ENCODE data around the gene MTURN.

MTURN gene

DNA sequence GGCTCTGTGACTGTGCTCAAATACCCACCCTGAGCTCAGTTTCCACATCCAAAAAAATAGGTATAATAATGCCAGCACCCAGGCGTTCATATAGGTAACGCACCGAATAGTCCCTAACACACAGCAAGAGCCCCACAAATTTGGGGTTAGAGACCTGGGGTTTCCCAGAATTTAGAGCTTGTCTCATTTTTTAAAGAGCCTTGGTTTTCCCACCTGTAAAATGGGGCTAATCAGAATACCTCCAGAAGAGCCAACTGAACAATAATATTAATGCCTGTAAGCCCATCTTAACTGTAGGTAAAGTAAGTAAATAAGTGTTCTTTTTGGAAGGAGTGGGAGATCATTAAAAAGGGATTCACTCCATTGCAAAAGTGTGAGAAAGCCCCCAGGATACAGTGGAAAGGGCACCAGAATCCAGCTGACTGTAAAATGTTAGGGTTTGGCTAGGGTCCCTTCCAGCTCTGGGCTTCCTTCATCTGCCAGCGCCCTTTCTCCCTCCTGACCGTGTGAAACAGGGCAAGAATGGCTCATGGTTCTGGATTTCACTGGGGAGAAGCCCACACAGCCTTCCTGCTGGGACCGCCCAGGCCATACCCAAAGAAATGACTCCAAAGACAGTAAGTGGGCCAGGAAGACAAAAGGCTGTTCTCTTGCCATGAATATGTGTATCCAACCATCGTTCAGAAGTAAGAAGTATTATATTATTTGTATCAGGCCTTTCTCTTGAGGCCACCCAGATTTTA is 2.1 kb downstream of the MTURN start:
- DNase-seq = no peak

DNA sequence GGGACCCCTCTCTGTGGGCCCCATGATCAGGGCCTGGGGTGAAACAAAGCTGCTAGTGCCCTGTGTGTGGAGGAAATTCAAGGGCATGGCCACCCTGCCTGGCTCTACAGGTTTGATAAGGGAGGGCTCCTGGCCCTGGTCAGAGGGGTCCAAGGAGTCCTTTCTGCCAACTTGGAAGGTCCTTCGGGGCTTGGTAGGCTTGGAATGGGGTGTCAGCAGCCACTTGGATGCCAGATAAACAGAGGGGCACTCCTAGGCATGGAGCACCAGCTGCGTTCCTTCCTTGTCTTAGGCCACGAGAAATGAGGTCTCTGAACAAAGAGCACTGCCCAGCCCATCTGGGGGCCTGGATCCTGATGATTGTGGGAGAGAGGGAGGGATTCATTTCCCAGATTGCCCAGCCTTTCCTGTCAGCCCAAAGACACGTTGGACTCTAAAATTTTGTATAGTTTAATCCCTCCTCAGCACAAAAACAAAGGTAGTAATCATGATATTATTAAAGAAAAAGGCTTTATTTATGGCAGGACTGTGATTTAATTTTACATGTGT is 5.1 kb downstream of the MTURN start:
- DNase-seq = no peak

DNA sequence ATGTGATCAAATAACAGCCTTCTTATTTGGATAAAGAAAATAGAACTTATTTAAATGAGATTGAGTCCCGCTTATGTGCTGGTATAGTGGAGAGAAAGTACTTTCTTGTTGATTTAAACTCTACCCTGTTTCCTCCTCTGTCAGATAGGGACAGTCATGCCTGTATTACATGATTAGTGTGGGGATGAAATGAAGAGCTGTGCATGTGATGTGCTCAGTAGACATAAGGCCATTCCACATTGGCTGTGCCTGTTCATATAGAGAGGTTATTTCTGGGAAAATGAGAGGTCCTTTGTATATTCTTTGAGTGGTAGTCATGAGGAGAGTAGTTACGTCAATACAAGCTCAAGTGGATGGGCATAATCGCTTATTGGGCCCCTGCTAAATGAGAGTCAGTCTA is 5.7 kb downstream of the MTURN start:
- DNase-seq = no peak

DNA sequence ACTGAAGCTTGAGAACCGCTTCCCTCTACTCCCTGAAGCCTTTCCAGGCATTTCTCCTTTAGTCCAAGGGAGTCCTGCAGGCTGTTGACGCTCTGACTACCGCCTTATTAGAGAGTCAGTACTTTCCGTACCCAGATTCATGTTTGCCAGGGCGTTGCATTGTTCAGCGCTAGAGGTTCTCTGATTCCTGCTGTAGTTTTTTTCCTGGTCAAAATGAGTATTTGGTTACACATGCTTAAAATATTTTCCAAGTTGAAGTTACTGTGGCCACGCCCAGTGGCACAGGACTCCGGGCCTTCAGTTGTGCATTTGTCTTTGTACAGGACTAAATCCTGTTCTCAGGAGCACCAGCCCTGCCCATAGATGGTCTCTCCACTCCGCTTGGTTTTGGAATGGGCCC is 7.9 kb downstream of the MTURN start:
- DNase-seq = no peak

DNA sequence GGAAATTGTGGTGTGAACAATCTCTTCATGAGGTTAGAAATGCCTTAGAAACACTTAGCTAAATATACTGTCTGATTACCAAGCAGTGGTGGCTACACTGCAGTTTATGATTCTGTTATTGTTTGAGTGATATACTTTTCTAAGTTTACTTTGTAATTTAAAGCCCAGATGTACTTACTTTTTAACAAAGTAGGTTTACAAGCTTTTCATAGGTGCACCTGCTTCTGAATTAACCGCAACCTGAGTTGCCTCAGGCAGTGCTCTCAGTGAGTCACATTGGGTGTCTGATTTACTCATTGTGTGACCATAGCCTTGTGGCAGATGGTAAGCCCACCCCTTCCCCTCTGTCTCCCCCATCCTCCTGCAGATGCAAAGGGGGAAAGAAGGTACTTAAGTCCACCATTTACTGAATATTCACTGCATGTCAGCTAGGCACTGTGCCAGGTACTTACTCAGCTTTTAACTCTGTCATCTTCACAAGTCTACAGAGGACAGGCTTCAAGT is 9.0 kb downstream of the MTURN start:
- DNase-seq = no peak

DNA sequence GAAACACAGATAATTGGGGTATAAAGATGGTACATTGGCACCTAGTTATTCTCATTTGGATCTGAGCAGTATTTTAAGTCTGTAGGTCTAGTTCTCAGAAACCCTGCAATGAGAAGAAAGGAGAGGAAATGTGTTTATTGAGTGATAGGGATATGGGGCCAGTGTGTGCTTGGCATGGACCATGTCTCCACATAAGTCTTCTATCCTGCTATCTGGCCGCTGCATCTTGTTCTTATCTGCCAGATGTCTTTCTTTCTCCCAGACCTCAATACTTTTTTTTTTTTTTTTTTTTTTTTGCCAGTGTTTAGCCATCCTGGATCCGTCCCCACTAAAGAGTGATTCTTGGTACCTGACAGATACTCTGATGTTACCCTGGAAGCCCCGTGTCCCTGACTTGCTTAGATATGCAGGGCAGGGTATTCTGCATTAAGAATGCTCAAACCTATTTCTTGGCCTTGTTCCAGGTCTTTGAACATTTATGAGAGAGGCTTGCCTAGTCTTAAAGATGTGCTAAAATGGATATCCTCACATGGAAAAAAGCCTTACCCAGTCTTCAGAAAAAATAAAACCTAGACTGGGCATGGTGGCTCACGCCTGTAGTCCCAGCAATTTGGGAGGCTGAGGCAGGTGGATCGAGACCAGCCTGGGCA is 10.0 kb downstream of the MTURN start:
- DNase-seq = no peak

DNA sequence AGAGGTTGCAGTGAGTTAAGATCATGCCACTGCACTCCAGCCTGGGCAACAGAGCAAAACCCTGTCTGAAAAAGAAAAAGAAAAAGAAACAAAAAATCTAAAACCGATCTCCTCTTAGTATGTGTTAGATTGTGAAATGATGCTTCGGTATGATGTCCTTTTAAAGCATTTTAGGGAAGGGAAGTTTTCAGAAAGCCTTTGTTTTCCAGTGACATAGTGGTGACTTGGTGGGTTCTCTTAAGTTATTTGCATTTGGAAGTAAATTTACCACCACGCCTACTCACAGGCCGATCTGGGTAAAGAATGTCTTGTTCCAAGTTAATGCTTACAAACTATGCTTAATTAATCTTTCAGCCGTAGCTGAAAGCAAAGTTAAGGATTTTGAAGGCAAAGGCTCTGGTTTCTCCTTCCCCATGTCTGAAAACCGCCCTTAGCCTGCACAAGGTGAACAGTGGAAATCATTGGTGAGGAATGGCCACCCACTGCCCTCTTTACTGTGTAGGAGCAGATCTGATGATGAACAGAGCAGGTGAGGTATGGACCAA is 10.7 kb downstream of the MTURN start:
- no peak for DNase-seq

DNA sequence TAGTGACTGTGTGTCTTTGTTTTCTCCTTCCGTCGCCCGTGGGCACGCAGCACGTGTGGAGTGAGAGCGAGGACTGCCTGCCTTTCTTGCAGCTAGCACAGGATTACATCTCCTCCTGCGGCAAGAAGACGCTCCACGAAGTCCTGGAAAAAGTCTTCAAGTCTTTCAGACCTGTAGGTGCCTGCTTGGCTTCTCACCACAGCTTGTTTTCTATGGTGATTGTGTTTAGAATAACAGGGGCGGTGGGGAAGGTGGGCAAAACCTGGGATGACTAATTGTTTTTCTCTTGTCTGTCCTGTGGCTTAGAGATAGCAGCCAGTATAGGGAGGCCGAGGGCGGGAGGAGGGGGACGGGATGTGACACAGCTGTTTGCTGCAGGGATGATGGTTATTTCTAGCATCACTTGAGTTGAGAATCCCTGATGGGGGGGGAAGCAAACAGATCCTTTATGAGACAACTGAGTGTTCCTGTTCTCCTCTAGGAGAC is 11.4 kb downstream of the MTURN start:
- DNase-seq = no peak

DNA sequence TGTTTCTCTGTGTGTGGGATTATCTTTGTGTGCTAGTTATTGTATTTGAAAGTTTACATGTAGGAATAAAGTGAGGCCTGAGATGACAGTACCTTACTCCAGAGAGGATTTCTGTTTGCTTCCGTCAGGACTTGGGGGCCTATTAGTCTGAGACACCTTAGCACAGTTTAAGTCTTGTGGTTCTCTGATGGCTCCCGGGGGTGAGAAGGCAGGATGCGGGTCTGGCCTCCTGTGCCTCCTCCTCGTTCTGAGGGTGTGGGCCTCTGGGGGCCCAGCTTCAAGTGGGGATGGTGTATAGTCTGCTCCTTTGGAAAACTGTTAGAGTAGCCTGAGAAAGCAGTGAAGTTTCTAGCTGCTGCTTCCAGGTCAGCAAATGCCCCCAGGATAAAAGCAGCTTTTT is 12.4 kb downstream of the MTURN start:
- no peak for DNase-seq

DNA sequence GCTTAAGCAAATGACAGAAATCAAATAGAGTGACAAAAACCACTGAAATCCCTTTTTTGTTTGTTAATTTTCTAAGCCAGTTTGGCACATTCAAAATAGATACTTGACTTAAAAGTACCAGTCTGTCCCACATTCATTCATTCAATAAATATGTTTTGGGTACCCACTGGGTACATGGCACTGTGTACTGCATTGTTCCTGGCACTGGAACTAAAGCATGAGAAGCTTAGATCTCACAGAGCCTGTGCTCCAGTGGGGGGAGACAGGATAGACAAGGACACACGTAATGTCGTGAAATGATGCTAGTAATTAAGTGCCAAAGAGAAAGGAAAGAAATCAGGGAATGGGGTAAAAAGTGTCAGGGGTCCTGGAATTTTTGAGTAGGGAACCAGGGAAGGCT is 13.0 kb downstream of the MTURN start:
- no peak for DNase-seq

DNA sequence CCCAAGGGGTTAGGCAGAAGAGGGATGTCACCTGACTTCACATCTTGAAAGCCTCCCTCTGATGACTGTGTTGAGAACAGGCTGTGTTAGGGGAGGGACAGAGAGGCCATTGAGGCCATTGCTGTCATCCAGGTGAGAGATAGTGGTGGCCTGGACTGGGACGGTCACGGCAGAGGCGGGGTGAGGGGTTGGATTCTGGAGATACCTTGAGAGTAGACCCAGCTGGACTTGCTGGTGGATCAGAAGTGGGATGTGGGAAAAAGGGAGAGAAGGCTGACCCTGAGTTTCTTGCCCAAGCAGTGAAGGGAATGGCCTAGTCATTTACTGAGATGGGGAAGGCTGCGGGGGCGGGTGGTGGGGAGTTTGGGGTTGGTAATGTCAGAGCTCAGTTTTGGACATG is 13.6 kb downstream of the MTURN start:
- no peak for DNase-seq

DNA sequence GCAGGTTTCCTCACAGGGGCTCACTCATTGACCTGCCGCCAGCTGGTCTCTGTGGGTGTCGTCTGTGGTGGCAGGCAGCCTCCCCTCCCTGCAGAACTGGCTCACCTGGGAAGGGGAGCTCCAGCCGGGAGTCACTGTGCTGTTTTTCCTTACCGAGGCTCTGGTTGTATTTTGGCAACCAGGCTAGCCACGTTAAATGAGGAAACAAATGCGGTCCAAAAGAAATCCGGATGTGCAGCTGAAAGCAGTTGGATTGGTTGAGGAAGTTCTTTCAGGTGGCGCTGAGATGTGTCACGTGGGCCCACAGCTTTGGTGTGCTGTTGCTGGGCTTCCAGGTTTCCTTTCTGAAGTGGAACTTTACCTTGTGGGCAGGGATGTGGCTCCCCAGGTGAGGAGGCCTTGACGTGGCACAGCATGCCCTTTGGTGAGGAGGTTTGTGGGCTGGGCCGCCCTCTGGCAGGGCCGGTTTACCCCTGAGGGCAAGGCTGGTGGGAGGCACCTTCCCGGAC is 14.2 kb downstream of the MTURN start:
- DNase-seq = no peak

DNA sequence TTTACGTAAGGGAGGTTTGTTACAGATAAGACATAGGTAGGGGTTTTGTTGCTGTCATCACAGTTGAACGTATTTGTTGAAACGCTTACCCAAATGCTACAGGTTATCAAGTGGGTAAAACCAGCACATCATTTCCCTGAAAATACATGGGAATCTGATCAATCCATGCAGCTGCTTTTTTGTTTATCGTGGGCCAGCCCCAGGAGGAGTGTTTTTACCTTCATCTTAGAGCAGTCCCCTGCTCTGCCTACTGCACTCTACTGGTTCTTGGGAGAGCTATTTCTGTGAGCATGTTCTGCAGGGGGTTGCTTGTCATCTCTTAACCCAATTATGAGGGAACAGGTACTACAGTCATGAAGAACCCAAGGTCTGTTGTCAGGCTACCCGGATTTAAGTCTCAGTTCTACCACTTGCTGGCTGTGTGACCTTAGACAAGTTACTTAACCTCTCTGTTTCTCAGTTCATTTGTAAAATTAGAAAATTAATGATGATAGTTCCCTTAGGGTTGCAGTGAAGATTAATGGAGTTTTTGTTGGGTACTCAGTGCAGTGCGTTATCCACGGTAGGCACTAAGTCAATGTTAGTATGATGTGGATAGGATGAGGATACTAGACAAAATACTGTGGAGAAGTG is 15.0 kb downstream of the MTURN start:
- no peak for DNase-seq

DNA sequence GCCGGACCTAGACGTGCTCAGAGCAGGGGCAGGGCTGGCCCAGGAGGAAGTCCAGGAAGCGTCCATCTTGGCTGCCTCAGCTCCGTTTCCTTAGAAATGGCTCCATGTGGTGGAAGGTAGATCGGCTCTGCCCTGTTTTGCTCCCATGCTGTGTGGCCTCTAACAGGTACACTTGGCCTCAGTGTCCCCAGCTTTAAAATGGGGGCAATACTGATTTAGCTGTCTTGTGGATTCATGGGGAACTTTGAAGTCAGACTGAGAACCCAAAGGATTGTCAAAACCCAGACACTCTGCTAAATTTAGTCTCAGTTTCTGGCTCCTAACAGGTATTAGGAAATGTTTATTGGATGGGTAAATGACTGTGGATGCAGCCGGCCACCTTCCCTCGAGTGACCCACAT is 15.9 kb downstream of the MTURN start:
- DNase-seq = no peak

DNA sequence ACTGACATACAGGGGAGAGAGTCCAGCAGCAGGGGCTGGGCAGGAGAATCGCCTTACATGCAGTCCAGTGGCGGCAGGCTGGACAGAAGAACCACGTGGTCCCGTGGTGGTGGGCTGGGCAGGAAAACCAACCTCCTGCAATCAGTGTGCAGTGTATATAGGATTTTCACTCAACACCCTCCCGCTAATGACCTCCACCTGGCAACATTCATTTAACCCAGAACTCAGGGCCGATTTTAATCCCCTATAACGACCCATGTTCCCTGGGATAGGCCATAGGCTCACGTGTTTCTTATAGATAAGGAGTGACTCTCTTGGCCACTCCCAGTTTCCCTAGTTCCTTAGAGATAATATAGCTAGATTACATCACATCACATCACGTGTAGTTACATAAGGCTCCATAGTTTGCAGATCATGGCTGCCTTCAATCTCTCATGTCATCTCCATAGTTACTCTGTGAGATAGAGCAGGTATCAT is 19.4 kb downstream of the MTURN start:
- no peak for DNase-seq

DNA sequence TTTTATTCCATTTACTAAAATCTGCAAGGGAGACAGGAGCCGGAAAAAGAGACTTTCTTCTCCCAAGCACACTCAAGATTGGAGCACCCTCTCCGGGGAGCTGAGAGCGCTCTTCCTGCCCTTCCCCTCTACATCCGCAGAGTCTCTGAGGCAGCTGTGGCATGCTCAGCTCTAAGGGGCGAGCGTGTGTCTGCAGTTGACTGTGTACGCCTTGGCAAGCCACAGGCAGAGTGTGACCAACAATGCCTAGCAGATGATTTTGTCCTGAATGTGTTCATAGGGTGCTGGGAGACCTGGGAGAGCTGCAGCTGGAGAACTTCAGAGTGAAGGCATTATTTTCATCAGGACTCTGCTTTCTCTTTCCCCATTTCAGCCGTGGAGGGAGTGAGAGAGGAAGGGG is 20.7 kb downstream of the MTURN start:
- no peak for DNase-seq

DNA sequence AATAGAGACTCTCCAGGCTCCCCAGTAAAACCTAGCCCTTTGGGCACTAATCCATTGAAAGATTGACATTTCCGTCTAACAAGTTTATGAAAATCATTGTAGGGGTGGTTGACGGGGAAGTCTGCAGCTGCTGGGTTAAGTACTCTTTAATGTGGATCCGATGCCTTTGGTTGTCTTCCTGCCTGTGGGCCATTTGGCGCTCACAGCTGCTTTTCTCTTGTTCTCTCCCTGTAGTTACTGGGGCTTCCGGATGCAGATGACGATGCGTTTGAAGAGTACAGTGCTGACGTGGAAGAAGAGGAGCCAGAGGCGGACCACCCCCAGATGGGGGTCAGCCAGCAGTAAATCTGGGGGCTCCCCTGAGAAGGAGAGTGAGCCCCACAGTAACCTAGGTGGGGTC is 22.4 kb downstream of the MTURN start:
- no peak for DNase-seq

DNA sequence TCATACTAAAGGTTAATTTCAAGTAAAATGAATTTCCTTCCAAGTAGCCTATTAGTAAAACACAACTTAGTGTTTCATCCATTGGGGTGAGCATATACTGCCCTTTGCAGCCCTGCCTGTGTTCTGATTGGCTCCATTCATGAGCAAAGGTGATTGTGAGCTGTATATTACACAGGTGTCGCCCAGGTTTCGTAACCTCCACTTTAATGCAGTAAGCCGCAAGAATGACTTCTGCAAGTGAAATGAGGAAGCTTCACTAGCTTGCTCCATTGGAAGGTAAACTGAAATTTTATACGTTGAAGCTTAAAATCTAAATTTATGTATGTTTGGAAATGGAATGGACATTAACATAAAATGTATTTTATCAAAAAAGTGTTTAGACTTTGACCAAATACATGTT is 24.4 kb downstream of the MTURN start:
- no peak for DNase-seq

DNA sequence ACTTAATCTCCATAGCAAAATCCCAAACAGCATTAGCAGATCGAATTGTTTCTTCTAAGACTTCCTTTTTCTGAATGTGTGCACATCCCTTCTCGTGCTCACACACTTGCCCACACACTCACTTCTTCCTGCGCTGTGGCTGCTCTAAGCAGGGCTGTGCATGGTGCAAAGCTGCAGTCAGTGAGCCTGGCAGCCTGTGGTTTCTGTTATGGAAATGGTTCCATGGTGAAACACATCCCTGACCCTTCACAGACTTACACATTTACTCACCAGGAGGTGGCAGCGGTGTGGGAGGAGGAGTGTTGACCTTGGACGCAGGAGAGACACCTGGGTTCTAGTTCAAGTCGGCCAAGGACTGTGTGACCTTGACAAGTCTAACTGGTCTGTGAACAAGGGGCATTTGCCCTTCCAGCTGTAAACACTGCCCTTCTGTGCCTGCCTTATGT is 24.9 kb downstream of the MTURN start:
- DNase-seq = no peak

DNA sequence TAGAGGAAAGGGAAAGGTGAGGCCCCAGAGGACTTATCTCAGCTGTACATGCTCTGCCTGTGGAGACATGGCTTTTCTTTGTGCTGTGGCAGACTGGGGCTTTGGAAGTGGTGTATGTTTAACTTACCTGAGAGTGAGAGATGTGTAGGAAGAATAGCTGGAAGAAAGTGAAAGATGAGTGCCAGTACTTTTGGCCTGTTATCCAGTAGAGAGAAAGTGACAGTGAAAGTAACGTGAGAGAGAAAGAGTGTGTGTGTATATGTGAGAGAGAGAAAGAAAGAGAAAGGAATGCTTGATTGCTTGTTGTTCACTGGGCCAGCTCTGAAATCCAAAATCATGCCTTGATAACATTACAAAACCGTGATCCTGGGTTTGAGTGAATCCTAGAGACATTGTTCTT is 25.5 kb downstream of the MTURN start:
- DNase-seq = no peak

DNA sequence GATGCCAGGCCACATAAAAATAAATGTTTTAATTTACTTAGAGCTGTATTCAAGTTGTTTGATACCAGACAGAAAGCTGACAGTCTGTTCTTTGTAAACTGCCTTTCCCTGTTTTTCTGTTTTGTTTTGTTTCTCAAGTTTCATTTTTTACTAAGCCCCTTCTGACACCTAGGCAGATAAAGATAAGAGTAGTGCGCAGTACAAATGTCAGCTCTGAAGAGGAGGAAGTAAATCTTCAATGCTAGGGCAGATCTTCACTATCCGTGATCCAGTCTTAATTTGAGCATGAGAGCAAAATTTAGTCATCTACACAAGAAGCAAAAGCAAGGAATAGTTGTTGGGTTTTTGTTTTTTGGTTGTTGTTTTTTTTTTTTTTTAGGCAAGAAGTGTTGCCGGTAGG is 27.3 kb downstream of the MTURN start:
- DNase-seq = no peak

DNA sequence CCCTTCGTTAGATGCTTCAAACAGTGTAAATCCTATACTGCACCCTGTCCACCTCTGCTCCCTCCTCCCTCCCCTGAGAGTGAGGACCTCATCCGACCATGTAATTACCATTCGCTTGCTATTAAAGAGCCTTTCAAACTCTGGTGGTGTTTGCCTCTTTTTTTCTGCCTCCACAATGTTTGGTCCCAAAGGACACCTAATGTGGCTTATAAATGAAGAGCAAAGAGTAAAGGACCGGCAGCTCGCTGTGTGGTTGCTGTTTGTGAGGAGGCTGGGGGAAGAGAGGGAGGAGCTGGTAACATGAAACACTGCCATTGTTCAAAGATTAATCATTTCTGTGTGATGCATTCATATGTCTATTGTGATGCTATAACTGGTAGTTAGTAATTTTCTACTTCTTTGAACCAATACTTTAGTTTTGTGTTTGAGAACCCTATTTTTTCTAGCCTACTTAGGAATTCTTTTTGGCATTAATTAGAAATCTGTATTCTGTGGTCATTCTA is 27.9 kb downstream of the MTURN start:
- no peak for DNase-seq

Measured in activated CD4-positive, alpha-beta T cell treated with anti-CD3 and anti-CD28 coated beads, Interleukin-2, amount 50 U/mL, for 4 hours (primary cell).